ENCODE measurements around the gene CLTA. TPM values are rescaled to one million over a fixed set of nuclear protein-coding genes. Genes with fewer than 3 reads are reported as not detected.

CLTA gene
- total RNA-seq, 2 experiments from 2014 or later = 32.0 to 32.8 TPM

DNA sequence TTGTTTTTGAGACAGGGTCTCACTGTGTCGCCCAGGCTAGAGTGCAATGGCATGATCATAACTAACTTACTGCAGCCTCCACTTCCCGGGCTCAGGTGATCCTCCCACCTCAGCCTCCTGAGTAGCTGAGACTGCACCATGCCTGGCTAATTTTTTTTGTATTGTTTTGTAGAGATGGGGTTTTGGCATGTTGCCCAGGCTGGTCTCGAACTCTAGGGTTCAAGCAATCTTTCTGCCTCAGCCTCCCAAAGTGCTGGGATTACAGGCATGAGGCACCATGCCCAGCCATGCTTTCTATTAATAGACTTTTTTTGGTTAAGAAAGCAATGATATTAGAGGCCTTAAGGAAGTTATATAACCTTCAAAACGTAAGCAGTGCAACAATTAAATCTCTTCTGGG, 23.3 kb downstream of the CLTA start:
- CTCF ChIA-PET = interaction anchor here (2.1 kb wide), 1 partner anchor 24 kb away, joined by 6 read pairs; the partner anchor contains the start of gene CLTA
- H3K27ac Mint-ChIP-seq = peak overlapping the region; percentile 77
- no peak for ATAC-seq (ENCODE audit: poor library complexity)

DNA sequence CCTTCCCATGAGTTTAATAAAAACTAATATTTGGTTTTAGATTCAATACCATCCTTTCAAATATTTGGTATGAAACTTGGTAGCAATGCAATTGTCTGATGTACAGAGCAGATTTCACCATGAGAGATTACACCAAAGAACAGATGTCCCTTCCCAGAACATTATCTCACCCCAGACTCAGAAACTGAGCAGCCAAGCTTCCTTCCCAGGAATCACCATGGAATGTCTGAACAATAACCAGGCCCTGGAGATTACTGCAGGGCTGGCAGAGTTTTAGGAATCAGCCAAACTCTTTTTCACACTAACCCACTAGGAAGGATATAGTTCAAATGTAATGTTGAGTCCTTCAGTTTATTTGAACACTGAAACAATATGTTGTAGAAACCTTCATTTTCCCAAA, 23.9 kb downstream of the CLTA start:
- Histone ChIP-seq H3K27me3 (ENCODE audit: control insufficient read depth in 1 of 2, insufficient read depth in 2 of 2, low read length in 2 of 2) (no peaks in the 10 kb centered on the region), H3K36me3 (ENCODE audit: insufficient read depth, low read length) (peaks cover 72% of the 10 kb centered on the region), H3K9me3 (ENCODE audit: control insufficient read depth in 1 of 2, insufficient read depth in 1 of 2, low read length in 2 of 2) (no peaks in the 10 kb centered on the region), H3K4me3 (ENCODE audit: low read length) (no peak overlapping the region), H3K27ac (ENCODE audit: low read depth in 1 of 2, low read length in 2 of 2) (no peak overlapping the region), H3K4me1 (ENCODE audit: insufficient read depth, low read length) (peaks cover 29% of the 10 kb centered on the region)
- Mint-ChIP-seq H3K4me3 (no peak overlapping the region), H3K9me3 (no peaks in the 10 kb centered on the region), H3K4me1 (ENCODE audit: low read depth) (peaks cover 68% of the 10 kb centered on the region), H3K36me3 (ENCODE audit: low read depth) (peaks cover 81% of the 10 kb centered on the region), H3K27me3 (no peaks in the 10 kb centered on the region), H3K27ac (peak overlapping the region; percentile 77)
- ChIA-PET POLR2A (no interaction called here), CTCF (no interaction called here)
- DNase-seq (no peak), ATAC-seq (ENCODE audit: poor library complexity) (no peak)
- TF ChIP-seq, protein P1, sequence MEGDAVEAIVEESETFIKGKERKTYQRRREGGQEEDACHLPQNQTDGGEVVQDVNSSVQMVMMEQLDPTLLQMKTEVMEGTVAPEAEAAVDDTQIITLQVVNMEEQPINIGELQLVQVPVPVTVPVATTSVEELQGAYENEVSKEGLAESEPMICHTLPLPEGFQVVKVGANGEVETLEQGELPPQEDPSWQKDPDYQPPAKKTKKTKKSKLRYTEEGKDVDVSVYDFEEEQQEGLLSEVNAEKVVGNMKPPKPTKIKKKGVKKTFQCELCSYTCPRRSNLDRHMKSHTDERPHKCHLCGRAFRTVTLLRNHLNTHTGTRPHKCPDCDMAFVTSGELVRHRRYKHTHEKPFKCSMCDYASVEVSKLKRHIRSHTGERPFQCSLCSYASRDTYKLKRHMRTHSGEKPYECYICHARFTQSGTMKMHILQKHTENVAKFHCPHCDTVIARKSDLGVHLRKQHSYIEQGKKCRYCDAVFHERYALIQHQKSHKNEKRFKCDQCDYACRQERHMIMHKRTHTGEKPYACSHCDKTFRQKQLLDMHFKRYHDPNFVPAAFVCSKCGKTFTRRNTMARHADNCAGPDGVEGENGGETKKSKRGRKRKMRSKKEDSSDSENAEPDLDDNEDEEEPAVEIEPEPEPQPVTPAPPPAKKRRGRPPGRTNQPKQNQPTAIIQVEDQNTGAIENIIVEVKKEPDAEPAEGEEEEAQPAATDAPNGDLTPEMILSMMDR (IDR thresholded peaks at IDR 0.05) = no peak
- intact Hi-C loops (cut with DNase I, micrococcal nuclease) = no loop called here

More for the DNA sequence above, 23.3 kb downstream of the CLTA start:
- H3K4me1 Mint-ChIP-seq (ENCODE audit: low read depth) = peaks cover 70% of the 10 kb centered on the region
- Histone ChIP-seq H3K4me3 (ENCODE audit: low read length) (no peak overlapping the region), H3K4me1 (ENCODE audit: insufficient read depth, low read length) (peaks cover 32% of the 10 kb centered on the region), H3K27ac (ENCODE audit: low read depth in 1 of 2, low read length in 2 of 2) (no peak overlapping the region), H3K27me3 (ENCODE audit: control insufficient read depth in 1 of 2, insufficient read depth in 2 of 2, low read length in 2 of 2) (no peaks in the 10 kb centered on the region), H3K36me3 (ENCODE audit: insufficient read depth, low read length) (peaks cover 73% of the 10 kb centered on the region), H3K9me3 (ENCODE audit: control insufficient read depth in 1 of 2, insufficient read depth in 1 of 2, low read length in 2 of 2) (no peaks in the 10 kb centered on the region)
- DNase-seq = no peak
- H3K9me3 Mint-ChIP-seq = no peaks in the 10 kb centered on the region
- TF ChIP-seq, protein P1 (IDR thresholded peaks at IDR 0.05) = no peak
- no peaks in the 10 kb centered on the region for H3K27me3 Mint-ChIP-seq
- intact Hi-C loops (cut with DNase I, micrococcal nuclease) = no loop called here
- POLR2A ChIA-PET = no interaction called here
- H3K4me3 Mint-ChIP-seq = no peak overlapping the region
- peaks cover 81% of the 10 kb centered on the region for H3K36me3 Mint-ChIP-seq (ENCODE audit: low read depth)

DNA sequence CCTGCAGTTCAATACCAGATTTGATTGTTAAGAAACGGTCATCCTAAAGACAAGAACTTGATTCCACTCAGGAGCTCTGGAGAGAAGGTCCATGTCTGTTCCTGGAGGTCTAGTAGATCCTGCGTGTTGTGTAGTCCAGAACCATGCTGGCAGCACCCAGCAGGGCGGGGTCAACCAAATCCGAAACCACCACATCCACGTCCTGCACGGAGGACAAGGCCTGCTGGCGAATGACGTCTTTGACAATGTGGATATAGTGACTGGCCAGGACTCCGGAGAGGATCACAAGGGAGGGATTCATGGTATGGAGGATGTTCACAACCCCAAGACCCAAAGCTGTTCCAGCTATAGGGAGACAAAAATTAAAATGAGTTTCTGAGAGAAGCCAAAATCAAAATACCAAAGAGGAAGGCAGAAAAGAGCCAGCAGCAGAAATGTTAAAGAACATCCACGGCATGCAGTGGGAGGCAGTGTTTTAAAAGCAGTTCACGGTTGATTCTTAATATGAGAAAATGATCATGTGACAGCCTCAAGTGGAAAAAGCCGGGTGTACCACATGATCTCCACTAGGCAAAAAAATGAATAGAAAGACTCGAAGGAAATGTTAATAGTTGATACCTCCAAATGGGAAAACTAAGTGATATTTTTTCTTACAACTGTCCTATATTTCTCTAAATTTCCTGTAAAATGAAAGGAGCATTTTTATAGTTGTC, 26.7 kb downstream of the CLTA start:
- DNase-seq (peak in 1 of 14 experiments; percentile 3), ATAC-seq (ENCODE audit: poor library complexity) (no peak)
- Histone ChIP-seq H3K9me3 (ENCODE audit: control insufficient read depth in 1 of 2, insufficient read depth in 1 of 2, low read length in 2 of 2) (peaks cover 2 to 6% of the 10 kb centered on the region in 2 experiments), H3K36me3 (ENCODE audit: insufficient read depth, low read length) (peaks cover 70% of the 10 kb centered on the region), H3K4me1 (ENCODE audit: insufficient read depth, low read length) (peaks cover 19% of the 10 kb centered on the region), H3K27me3 (ENCODE audit: control insufficient read depth in 1 of 2, insufficient read depth in 2 of 2, low read length in 2 of 2) (no peaks in the 10 kb centered on the region), H3K27ac (ENCODE audit: low read depth in 1 of 2, low read length in 2 of 2) (no peak overlapping the region), H3K4me3 (ENCODE audit: low read length) (no peak overlapping the region)
- CTCF ChIA-PET = no interaction called here
- Mint-ChIP-seq H3K27me3 (no peaks in the 10 kb centered on the region), H3K9me3 (no peaks in the 10 kb centered on the region), H3K36me3 (ENCODE audit: low read depth) (peaks cover 76% of the 10 kb centered on the region), H3K4me1 (ENCODE audit: low read depth) (peaks cover 58% of the 10 kb centered on the region), H3K4me3 (no peak overlapping the region), H3K27ac (peak overlapping the region; percentile 74)
- intact Hi-C loops (cut with DNase I, micrococcal nuclease) = no loop called here
- TF ChIP-seq, protein P1 (IDR thresholded peaks at IDR 0.05) = no peak
- POLR2A ChIA-PET = interaction anchor here (1.1 kb wide), 1 partner anchor 27 kb away, joined by 3 read pairs; the partner anchor contains the start of gene CLTA

All from CD4-positive, alpha-beta T cell (primary cell).